Muscle of arm (tissue), 14 donors: ENCODE results near the gene REG3A. TPM values are rescaled to one million over a fixed set of nuclear protein-coding genes. Genes with fewer than 3 reads are reported as not detected.

Experiments
- DNase-seq: peaks from one replicate; pipeline ENCODE4 v3.0.0-alpha.2; 2013
- long read RNA-seq, 11 donors: transcript quantifications; one replicate each; lab custom pipeline, GENCODE V29; 2026
- polyA plus RNA-seq, 12 donors: library from polyadenylated mRNA; unstranded; fragments of 120-200 nt; gene quantifications; one replicate each; pipeline ENCODE4 v1.2.1, GENCODE V29; 2013; ENCODE audit not compliant: insufficient read length in 12 of 12

Gene REG3A
- polyA plus RNA-seq, result not detected
- long read RNA-seq, donor 1, result 0 reads
- long read RNA-seq, donor 2, result 0 reads
- long read RNA-seq, donor 3, result 0 reads
- long read RNA-seq, donor 4, result 0 reads
- long read RNA-seq, donor 5, result 0 reads
- long read RNA-seq, donor 6, result 0 reads
- long read RNA-seq, donor 7, result 0 reads
- long read RNA-seq, donor 8, result 0 reads
- long read RNA-seq, donor 9, result 0 reads
- long read RNA-seq, donor 10, result 0 reads
- long read RNA-seq, donor 11, result 0 reads

GRCh38 chr2:79159653-79160052 lies at the start of gene REG3A:
Gene REG3A, minus strand, starts transcription at chr2:79159753. Its CDS starts 348 bp downstream, at chr2:79159405.
- no peak for DNase-seq

GRCh38 chr2:79200762-79201161 lies 41.2 kb upstream of the REG3A start:
- DNase-seq, result no peak

GRCh38 chr2:79191816-79192215 lies 32.3 kb upstream of the REG3A start:
- no peak for DNase-seq

- DNase-seq, result no peak
Measured at GRCh38 chr2:79191081-79191480, 31.5 kb upstream of the REG3A start.

GRCh38 chr2:79189465-79189864 lies 29.9 kb upstream of the REG3A start:
- no peak for DNase-seq

GRCh38 chr2:79181617-79182016 lies 22.1 kb upstream of the REG3A start:
- no peak for DNase-seq

- no peak for DNase-seq
Measured at GRCh38 chr2:79180092-79180491, 20.5 kb upstream of the REG3A start.

GRCh38 chr2:79179036-79179435 lies 19.5 kb upstream of the REG3A start:
- DNase-seq, result no peak

GRCh38 chr2:79178076-79178674 lies 18.6 kb upstream of the REG3A start:
- DNase-seq, result peak; percentile 62

- no peak for DNase-seq
Measured at GRCh38 chr2:79171348-79171958, 11.9 kb upstream of the REG3A start.

- no peak for DNase-seq
Measured at GRCh38 chr2:79162801-79163200, 3.2 kb upstream of the REG3A start.

GRCh38 chr2:79162132-79162531 lies 2.6 kb upstream of the REG3A start:
- DNase-seq, result no peak

GRCh38 chr2:79159030-79159429 lies 523 bp downstream of the REG3A start:
- DNase-seq, result no peak

- DNase-seq, result no peak
Measured at GRCh38 chr2:79155826-79156476, 3.6 kb downstream of the REG3A start.

- no peak for DNase-seq
Measured at GRCh38 chr2:79139423-79139822, 20.1 kb downstream of the REG3A start.

GRCh38 chr2:79138385-79138784 lies 21.2 kb downstream of the REG3A start:
- DNase-seq, result no peak

- no peak for DNase-seq
Measured at GRCh38 chr2:79131687-79132086, 27.9 kb downstream of the REG3A start.

GRCh38 chr2:79129804-79130203 lies 29.7 kb downstream of the REG3A start:
- no peak for DNase-seq

- no peak for DNase-seq
Measured at GRCh38 chr2:79129260-79129659, 30.3 kb downstream of the REG3A start.

GRCh38 chr2:79128406-79128805 lies 31.1 kb downstream of the REG3A start:
- no peak for DNase-seq

GRCh38 chr2:79125721-79125985 lies 33.9 kb downstream of the REG3A start:
- no peak for DNase-seq

GRCh38 chr2:79124907-79125720 lies 34.4 kb downstream of the REG3A start:
- DNase-seq, result no peak
